CD4-positive, alpha-beta T cell treated with Interleukin-10 for 1 hour (primary cell): ENCODE results near the gene LMO3.

Experiments used
- DNase-seq: peaks from one replicate; pipeline ENCODE4 v3.0.0-alpha.2; 2020

LMO3 gene

DNA sequence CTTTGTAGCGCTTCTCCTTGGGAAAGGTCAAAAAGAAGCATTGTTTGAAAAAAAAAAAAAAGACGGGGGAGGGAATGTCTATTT, at the start of gene LMO3:
Gene LMO3 (minus strand): TSS at position 46 of the 84 bp plus-strand sequence. CDS start 5,302 bp downstream, outside the sequence.
- no peak for DNase-seq

DNA sequence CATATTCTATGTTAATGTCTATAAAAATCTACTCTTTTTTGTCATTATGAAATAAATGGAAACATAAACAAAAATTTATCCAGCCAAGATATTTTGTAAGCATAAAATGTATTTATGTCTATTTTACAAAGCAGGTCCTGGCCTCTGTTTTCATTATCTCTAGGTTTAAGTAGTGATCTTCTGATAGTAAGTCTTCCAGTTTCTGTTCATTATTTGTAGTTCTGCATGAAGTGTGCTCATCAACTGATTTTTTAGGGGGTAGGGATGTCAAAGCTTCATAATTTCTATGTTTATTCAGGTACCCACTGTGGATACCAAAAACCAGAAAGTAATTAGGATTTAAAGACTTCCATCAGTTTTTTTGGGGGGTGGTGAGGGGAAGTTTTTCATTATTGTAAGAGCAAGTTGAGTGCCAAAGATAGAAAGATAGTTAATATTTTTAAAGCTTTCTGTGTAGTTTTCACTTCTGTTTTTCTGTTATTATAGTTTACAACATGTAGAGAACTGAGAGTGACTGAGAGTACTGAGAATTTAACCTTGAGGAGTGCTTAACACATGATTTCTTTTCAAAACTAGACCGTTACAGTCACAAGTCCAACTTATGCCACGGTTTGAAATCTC, 30.6 kb upstream of the LMO3 start:
- no peak for DNase-seq

DNA sequence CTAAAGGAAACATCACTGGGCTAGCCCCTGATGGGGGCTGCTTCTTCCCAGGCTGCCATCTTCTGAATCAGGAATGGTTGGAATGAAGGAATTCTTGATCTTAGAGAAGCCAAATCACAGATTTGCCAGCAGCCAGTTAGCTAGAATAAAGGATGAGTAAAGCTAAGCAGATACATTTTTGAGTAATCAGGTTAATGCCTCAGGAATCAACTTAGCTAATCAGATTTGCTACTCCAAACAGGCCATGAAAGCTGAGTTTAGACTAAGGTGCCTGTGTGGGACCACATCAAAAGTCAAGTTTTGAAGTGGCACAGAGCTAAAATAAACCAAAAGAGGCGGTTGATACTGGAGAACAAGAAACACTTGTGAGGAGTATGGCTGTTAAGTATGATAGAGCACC, 28.8 kb upstream of the LMO3 start:
- DNase-seq = no peak

DNA sequence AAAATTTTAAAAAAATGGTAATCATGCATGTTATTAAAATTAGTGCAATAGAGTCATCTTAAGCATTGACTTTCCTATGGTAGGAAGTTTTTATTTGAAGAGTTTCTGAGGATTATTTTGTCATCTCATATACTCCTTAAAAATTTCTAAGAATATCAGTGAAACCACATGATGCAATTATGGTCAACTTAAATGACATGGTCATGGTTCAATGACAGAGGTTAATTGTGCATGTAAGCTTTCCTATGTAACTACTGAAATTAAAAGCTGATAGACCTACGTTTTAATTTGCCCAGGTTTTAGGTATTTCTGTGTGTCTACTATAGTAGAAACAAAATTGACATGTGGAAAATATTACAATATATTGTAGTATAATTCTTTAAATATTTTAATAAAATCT, 21.0 kb upstream of the LMO3 start:
- no peak for DNase-seq

DNA sequence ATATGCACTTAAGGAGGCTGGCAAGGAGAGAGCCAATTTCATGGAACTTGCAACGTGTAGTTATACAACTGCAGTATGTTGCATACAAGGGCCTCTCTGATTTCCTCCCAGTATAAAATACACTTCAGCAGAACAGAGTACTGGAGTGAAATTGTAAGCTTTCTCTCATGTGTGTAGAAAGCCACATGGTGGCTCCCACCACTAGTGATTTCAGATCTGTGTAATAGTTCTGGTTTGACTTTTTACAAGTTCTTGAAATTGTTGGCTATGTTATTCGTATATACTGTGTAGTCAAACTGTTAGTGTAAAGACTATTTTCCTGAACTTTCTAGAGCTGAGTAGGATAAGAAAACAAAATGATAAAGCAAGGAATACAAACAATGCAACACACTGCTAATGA, 16.4 kb upstream of the LMO3 start:
- DNase-seq = no peak

DNA sequence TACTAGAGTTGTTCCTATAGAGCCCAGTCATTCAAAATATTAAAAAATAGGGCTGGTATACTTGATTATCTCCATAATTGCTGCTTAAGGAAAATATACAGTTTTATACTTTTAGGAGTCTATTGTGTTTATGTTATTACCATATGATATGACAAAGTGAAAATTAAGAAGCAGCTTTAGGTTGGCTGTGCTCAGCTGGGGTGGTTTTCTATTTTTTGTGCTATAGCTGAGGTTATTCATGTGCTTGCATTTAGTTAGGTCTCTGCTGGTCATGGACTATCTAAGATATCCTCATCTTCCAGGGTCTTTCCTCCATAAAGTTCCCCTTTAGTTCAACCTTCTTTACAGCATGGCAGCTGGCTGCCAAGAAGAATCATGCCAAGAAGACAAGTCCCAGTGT, 13.6 kb upstream of the LMO3 start:
- DNase-seq = no peak

DNA sequence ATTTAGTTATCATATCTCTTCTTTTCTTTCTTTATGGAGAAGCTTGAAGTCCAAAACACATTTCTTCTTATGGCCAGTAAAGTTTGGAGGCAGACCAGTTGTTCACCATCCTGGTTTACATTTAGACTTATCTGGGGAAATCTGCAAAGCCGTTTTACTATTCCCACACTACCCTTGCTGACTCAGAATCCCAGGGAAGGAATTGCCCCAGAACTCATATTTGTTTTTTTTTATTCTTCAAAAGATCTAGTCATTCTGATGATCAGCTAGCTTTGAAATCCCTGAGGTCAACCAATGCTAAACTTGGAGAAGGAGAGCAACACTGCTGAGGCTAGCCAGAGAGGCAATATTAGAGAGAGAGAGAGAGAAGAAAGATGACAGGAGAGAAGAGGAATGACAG, 12.3 kb upstream of the LMO3 start:
- DNase-seq = no peak

DNA sequence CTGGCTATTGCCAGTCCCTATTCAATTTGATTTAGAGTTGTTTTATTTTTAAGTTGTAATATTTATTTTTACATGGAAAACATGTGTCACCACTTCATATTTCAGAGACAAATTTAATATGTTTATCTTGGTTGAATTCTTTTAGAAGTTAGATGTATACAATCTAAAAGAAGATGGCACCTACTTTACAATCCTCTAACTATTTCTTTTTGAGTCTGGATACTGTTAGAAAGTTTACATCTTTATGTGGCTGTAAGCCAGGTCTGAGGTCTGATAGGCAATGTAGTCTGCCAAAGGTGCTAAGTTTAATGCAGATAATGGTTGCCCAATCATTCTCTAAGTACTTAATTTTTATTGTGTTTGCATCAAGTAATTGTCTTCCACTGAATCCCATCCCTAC, 7.2 kb upstream of the LMO3 start:
- no peak for DNase-seq

DNA sequence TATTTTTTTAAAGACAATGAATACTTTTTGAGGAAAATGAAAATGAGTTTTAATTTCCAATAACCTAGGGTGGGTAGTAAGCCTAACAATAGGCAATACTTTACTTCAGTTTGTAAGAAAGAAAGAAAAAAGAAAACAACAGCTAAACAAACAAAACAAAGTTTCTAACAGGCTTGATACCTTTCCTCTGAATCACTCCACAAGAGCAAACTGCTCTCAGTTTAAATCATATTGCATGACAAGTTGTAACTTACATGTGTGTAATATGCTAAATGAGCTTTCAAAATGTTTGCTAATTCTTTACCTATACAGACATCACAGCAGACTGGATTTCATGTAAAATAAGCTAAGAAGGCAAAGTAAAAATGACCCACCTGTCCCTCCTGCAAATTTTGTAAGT, 6.7 kb upstream of the LMO3 start:
- no peak for DNase-seq

DNA sequence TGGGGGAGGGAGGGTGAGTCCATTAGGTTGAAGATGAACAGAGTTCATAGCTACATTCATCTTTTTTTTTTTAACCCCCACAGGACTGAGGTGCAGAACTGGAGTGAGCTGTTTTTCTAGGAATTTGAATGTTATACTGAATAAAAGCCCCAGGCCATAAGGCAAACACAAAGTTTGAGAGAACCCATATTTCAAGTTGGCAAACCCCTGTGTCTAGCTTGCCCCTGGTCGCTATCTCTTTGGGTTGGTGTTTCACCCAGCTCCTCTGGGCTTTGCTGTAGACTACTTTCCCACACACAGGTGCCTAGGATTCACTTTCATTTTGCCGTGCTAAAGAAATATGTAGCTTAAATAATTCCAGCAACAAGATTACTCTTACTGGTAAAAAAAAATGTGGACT, 5.2 kb upstream of the LMO3 start:
- no peak for DNase-seq

DNA sequence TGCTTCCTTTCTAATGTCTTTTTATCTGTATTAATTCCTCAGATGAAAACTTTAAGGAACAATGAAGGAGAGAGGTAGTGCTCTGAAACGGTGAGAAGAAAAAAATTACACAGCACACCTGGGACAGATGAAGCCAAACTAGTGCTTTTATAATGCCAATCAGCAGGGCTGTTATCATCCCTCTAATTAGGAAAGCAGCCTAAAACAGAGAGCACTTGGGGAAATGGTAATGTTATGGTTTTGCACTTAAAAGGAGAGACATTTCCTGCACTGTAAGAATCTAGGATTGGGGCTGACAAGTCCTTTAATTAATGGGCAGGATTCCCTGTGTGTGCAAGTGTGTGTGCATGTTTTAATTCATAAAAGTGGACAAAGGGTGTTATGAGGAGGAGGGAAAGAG, 4.8 kb upstream of the LMO3 start:
- DNase-seq = no peak

DNA sequence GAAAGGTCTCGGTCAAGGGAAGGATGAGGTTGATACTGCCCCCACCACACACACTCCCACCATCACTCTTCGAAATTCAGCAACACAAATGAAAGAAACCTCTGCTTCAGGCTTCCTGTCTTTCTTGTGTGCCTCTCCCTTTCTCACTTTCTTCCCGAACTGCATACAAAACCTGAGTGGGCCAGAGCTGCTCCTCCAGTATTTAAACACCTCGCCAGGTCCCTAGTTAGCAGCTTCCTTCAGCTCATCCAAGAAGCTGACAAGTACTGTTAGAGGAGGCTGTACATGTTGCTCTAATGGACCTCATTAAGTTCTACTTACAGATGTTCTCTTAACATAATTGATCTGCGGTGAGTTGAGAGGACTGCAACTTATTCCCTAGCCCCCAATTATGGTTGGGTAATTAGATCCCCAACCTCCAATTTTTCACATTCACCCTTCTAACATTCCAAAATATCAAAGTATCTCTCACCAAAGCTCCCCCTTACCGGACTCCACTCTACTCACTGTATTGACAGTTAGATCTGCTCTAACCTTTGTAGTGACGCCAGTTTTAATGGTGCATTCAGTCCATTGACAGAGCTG, 4.1 kb upstream of the LMO3 start:
- no peak for DNase-seq

DNA sequence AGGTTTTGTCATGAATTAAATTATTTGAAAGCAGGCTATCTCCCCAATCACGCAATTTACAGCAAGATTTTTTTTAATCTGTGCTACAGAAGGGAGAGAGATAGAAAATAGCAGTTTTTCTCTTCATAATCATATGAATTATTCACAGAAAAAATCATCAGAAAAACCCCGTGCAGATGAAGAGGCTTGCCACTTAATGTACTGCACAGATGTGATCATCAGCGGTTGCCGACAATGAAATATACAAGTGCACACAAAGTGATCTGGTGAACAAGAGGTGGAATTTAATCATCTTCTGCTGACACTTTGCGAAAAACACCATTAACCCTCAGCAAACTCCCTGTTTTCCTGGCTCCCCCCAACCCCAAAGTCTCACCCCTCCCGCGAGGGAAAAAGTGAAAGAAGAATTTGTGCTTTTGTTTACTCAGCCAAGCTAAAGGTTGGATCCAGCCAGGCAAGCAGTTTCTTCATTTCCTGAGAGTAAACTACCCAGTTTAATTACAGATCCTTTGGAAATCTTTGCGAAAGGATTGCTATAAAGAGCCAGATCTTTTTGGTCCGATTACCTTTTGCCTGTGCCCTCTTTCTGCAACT, 3.1 kb upstream of the LMO3 start:
- no peak for DNase-seq

DNA sequence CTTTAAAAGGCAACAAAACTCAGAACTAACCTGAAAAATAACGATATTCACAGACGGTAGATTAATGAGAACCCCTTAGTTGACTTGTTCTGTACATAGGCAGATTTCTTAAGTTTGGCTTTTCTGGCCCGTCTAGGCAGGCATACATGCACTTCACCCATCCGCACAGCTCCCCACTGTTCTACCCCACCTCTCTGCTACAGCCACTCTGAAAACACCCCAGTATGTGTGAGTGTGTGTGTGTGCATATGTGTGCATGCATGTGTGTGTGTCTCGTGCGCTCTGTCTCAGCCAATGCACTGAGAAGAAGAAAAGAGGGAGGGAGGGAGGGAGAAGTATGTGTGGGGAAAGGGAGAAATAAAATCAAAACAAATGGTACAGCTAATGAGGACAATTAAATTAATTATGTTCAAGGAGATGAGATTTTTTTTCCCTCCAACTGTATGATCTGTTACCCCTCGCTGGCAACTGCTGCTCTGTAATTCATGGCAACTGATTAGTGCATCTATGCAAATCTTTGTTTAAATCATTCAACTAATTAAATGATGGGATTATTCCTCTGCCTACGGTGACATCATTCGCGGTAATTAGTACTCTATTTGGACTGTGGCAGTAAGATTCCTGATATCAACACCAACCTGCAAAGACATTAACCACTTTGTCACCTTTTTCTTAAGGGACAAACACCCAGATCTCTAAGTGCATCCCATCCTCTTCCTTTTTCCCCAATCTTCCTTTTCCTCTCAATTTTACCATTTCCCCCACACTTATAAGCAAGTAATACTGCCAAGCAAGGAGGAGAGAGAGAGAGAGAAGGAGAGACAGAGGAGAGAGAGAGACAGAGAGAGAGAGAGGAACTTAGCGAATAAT, 2.2 kb upstream of the LMO3 start:
- no peak for DNase-seq

DNA sequence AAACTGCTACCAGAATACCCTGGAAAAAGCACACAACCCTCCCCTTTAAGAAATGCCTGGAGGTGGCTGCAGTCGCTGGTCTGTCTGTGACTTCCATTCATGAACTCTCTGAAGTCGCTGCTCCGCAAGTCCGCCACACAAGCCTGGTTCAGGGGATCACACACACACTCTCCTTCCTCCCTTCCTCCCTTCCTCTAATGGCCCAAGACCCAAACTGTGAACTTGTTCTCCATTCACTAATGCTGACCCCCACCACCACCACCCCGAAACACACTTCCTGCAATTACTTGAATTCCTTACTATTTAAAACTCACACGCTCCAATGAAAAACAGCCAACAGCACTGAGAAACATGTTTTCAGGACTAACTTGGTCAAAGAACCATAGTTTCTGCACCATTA, 1.0 kb upstream of the LMO3 start:
- DNase-seq = no peak

DNA sequence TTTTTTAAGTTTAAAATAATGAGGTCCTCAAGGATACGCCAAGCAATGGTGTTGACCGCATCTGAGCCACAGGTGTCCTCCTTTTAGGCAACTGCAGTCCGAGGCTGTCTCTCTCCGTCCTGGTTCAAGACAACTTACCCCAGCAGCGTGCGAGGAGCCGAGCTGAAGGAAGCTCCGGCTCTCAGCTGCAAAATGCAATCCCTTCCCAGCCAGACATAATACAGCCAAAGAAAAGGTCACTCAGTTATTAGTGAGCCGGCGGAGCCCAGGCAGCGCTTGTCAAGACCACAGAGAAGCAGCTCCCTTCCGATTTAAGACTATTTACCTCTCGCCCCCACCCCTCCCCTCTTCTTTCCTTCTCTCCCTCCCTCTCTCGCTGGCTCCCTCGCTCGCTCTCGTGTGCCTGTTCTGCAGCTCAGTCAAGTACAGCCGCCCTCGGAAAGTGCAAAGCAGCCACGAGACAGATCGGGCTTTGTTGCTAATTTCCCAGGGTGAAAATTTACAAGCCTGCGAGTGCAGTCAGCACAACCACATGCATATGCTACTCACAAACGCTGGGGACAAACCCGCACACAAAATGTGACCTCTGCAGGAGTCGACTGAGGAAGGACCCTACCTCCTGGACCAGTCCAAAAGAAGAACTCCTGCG, 363 bp upstream of the LMO3 start:
- DNase-seq = no peak

DNA sequence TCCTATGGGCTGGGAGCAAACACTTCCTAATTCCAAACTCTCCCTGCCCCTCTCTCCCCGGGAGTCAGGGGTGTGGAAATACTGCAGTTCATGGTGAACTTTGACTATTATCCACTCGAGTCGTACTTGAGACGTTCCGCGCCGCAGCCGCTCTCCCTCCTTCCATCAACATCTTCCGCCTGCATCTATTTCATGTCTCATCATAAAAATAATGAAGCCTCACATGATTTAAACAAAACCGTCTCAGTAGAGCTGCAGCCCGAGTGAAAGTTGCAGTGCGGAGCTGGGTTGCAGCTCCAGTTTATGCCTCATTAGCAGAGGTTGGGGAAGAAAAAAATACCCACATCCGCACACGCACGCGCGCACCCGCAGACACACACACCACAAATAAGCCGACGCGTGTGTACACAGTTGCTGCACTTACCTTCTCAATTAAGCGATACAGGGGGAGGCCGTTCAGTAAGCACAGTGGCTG, 283 bp downstream of the LMO3 start:
- no peak for DNase-seq

DNA sequence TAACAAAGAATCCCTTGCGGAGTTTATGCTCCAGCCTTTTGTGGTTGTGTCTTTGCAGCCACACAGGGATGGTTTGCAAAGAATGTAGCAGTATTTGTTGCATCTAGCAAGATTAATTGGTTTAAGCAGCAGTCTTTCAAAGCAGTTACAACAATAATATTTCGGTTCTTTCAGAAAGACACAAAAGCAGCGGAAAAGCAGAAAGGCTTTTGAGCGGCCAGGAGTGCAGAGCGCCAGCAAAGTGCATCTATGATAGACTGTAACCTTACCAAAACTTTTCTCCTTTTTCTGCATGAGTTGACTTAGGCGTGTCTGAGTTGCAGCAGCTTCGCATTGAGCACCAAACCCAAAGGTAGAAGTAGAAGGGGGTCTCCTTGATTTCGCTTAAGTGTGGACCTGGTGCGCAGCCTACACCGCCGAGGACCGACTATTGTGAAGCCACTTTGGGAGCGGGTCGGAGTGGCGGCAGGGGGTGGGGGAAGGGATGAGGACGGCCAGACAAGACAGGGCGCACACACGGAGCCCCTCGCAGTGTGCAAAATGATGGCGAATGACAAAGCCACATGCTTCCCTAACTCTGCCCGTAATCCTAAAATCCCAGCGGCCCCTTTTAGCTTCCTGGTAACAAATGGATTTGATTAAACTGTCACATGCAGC, 1.2 kb downstream of the LMO3 start:
- no peak for DNase-seq

DNA sequence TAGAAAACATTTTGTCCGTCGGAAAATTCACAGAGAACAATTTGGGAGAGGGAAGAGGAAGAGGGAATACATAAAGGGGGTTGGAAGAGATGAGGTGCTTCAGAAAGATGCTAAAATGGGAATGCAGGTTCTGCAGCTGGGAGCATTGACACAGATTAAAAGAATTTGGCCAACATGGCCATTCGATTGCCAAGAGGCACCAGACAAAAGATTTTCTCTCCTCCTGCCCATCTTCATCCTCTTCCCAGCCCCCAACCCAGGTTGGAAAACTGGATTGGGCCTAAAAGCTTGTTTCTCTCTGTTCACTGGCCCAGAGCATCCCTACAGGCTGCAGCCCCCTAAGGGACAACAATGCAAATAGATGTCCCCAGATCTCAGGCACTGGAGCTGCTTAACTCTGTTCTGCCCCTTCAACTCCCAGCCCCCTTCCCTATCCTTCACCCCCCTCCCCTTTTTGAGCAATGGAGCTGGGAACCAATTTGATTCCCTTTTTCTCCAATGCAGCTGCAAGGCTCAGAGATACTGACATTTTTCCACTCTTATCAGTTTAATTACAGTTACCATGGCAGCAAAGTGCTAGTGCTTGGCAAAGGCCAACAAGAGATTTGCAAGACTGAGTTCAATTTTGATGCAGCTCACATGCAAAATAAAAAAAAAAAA, 1.9 kb downstream of the LMO3 start:
- no peak for DNase-seq

DNA sequence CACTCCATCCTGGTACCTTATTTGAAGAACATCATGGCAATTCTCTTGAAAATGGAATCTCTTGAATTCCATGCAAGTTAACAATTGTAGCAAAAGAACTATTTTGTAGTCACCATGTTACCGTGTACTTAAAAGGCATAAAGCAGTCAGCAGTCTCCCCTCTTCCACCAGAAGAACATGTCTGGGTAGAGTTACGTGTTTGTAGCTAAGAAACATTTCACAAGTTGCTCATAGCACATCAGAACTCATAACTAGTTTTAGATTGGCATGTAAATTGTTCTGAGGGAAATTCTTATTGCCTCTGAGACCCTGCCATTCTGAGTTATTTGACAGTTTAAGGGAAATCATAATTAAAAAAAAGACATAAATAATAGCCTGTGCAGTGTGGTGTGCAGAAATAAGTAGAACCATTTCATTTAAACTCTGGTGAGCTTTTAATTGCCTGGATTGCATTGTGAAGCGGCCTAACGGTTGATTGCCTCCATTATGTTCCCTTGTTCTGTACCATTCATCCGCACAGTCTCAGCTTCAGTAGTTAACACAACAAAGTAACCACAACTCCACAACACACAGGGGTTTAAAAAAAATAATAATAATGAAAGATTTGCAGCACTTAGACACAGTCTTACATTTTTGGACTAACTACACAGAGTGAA, 2.6 kb downstream of the LMO3 start:
- DNase-seq = no peak

DNA sequence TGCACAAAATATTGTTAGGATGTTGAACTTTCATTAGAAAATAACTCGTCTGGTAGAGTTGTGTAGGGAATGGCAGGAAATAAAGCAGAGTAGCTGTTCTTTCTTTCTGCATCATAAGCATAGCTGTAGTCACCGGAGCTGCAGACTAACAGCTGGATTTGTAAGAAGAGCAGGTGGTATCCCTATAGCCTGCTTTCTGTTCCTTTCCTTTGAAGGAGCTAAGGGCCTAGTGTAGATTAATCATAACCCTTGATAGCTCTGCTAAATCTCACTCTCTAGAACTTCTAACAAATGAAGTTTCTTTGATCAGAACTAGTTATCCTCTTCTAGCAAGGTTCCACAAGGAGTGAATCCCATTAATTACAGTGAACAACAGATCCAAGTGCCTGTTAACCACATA, 3.5 kb downstream of the LMO3 start:
- DNase-seq = no peak

DNA sequence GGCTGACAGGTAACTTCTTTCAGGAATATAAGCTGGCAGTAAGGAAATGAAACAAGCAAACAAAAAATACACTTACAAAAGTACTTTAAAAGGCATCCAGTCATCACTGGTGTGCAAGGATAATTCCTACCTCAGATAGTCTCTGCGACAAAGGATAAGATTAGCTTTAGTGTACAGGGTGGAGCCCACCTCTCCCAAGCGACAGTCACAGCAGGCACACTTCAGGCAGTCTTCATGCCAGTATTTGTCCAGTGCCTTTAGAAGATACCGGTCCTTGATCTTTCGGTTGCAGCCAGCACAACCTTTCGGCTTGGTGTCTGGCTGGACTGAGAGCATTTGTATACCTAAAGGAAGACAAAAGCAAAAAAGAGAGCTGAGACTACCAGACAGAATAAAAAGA, 5.4 kb downstream of the LMO3 start:
- DNase-seq = no peak
